HL-60 (cell line): ENCODE measurements around the gene EBF3.

Source experiments
- DNase-seq, 2 experiments: peaks; one replicate each; pipeline ENCODE4 v3.0.0-alpha.2; 2010 to 2020; ENCODE audit warnings: low read depth in 1 of 2, low spot score in 1 of 2
- H3K27ac ChIP-seq: fragments of 250-450 bp; sonication (Bioruptor Pico); replicated peaks from 2 replicates; pipeline ENCODE4 v1.5.1; 2020; ENCODE audit warnings: mild to moderate bottlenecking, moderate library complexity
- H3K27me3 ChIP-seq: fragments of 250-450 bp; sonication (Bioruptor Pico); 2 replicates; pipeline ENCODE4 v1.5.1; 2021; ENCODE audit warnings: mild to moderate bottlenecking, moderate library complexity; ENCODE audit not compliant: insufficient read depth, poor library complexity, severe bottlenecking
- H3K4me3 ChIP-seq: replicated peaks from 2 replicates; pipeline ENCODE4 v1.5.1; 2011; ENCODE audit warnings: mild to moderate bottlenecking, control low read depth, low read length; ENCODE audit not compliant: insufficient read depth
- GABPA ChIP-seq: IDR thresholded peaks from 2 replicates; pipeline ENCODE4 v1.6.1; 2012; ENCODE audit warnings: low read depth
- POLR2AphosphoS5 ChIP-seq: IDR thresholded peaks from 2 replicates; pipeline ENCODE4 v1.6.1; 2012; ENCODE audit warnings: low read depth
- SPI1 ChIP-seq: IDR thresholded peaks from 2 replicates; pipeline ENCODE4 v1.6.1; 2012; ENCODE audit warnings: low read depth, mild to moderate bottlenecking, borderline replicate concordance
- TF ChIP-seq, protein P1 (sequence below): IDR thresholded peaks from one replicate; pipeline ENCODE4 v1.5.1; 2011; ENCODE audit warnings: low read length, control low read depth, inconsistent platforms; ENCODE audit not compliant: insufficient read depth
- TF ChIP-seq, protein P2 (sequence below): IDR thresholded peaks from 2 replicates; pipeline ENCODE4 v1.6.1; 2012; ENCODE audit warnings: low read depth; ENCODE audit not compliant: insufficient replicate concordance

EBF3 gene

DNA sequence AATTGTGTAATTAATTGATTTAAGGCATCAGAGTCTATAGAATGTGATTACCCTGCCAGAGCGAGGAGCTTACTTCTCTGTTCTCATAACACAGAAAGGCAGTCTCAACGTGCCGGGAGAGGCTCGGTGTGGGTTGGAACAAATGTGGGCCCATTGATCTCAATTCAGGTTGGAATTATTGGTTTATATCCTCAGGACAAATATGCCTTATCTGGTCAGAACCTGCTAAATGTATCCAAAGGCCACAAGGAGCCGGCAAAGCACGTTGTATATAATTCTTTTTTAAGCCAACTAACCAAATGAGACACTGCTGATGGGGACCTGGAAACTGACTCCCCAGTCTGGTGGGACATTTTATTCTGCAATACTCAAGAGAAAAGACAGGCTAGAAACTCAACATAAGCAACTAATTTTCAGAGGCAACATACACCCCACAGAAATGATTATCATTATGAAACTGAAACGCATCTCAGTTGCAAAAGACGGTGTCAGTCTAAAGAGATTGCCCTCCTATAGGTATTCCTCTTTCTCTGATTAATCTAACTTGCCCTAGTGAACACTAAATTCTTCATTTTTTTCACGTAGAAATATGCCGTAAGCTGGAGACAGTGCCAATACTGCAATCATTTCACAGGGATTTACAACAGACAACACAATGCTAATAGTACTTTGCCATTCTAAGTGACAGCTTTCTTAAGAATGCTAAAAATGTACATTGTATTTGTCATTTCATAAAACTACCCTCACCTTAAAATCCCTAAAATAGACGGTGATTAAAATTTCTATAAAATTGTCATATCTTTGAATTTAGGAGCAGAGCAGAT lies 9.4 kb downstream of the EBF3 start:
- no peak for TF ChIP-seq POLR2AphosphoS5
- TF ChIP-seq GABPA = no peak
- TF ChIP-seq, protein P1, sequence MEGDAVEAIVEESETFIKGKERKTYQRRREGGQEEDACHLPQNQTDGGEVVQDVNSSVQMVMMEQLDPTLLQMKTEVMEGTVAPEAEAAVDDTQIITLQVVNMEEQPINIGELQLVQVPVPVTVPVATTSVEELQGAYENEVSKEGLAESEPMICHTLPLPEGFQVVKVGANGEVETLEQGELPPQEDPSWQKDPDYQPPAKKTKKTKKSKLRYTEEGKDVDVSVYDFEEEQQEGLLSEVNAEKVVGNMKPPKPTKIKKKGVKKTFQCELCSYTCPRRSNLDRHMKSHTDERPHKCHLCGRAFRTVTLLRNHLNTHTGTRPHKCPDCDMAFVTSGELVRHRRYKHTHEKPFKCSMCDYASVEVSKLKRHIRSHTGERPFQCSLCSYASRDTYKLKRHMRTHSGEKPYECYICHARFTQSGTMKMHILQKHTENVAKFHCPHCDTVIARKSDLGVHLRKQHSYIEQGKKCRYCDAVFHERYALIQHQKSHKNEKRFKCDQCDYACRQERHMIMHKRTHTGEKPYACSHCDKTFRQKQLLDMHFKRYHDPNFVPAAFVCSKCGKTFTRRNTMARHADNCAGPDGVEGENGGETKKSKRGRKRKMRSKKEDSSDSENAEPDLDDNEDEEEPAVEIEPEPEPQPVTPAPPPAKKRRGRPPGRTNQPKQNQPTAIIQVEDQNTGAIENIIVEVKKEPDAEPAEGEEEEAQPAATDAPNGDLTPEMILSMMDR = no peak
- no peak for TF ChIP-seq SPI1
- TF ChIP-seq, protein P2, sequence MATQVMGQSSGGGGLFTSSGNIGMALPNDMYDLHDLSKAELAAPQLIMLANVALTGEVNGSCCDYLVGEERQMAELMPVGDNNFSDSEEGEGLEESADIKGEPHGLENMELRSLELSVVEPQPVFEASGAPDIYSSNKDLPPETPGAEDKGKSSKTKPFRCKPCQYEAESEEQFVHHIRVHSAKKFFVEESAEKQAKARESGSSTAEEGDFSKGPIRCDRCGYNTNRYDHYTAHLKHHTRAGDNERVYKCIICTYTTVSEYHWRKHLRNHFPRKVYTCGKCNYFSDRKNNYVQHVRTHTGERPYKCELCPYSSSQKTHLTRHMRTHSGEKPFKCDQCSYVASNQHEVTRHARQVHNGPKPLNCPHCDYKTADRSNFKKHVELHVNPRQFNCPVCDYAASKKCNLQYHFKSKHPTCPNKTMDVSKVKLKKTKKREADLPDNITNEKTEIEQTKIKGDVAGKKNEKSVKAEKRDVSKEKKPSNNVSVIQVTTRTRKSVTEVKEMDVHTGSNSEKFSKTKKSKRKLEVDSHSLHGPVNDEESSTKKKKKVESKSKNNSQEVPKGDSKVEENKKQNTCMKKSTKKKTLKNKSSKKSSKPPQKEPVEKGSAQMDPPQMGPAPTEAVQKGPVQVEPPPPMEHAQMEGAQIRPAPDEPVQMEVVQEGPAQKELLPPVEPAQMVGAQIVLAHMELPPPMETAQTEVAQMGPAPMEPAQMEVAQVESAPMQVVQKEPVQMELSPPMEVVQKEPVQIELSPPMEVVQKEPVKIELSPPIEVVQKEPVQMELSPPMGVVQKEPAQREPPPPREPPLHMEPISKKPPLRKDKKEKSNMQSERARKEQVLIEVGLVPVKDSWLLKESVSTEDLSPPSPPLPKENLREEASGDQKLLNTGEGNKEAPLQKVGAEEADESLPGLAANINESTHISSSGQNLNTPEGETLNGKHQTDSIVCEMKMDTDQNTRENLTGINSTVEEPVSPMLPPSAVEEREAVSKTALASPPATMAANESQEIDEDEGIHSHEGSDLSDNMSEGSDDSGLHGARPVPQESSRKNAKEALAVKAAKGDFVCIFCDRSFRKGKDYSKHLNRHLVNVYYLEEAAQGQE = no peak
- Histone ChIP-seq H3K4me3 (no peak overlapping the region), H3K27me3 (peaks cover 8% of the 10 kb centered on the region), H3K27ac (no peak overlapping the region)
- no peak for DNase-seq

DNA sequence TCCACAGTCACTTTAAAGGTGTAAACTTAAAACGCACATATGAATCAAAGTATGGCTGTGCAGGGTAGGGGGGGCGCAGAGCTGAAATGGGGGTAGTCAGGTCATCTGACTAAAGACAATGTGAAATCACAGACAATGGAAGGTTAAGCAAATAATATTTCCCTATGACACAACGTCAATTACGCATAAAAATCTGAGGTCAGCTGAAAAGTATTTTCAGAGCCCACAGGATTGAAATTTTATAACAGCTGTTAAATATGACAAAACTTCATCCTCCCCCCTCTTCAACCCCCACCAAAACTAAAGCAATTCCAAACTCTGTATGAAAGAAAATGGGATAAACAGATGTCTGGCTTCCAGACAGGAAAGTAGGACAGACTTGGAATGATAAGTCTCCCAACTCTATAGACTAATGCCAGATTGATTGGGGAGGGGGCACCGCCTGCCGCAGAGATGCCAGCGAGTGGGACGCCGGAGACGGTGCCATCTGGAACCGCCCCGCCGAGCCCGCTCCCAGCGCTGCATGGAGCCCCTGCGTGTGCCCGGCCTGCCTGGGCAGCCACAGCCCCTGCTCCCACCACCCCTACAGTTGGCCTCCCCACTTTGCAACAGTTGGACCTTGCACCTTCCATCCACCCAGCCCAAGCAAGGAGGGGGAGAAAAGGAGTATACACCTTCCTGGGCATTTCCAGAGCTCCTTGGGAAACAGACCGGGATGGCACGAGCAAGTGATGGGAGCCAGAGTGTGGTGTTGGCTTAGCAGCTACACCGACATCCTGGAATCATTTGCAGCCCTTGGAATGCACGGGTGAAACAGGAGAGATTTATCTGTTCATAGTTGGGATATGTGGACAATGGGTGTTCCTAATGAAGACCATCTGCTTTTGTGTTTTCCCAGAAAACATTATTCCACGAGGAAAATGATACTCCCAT lies 10.7 kb downstream of the EBF3 start:
- no peak overlapping the region for H3K27ac ChIP-seq
- DNase-seq = no peak

More for the DNA sequence above, 10.7 kb downstream of the EBF3 start:
- H3K4me3 ChIP-seq = no peak overlapping the region
- no peak for TF ChIP-seq SPI1
- no peak for TF ChIP-seq GABPA
- TF ChIP-seq, protein P1 = no peak
- TF ChIP-seq, protein P2 = no peak
- TF ChIP-seq POLR2AphosphoS5 = no peak
- peaks cover 6% of the 10 kb centered on the region for H3K27me3 ChIP-seq
